GM19438 (cell line): ENCODE results near the gene RAB6A.

ENCODE experiments used
- ATAC-seq: cut with Tn5 transposase; IDR thresholded peaks from one replicate; pipeline ENCODE4 v1.9.1; 2021; ENCODE audit warnings: low read depth; ENCODE audit not compliant: unreplicated experiment

Gene RAB6A

DNA sequence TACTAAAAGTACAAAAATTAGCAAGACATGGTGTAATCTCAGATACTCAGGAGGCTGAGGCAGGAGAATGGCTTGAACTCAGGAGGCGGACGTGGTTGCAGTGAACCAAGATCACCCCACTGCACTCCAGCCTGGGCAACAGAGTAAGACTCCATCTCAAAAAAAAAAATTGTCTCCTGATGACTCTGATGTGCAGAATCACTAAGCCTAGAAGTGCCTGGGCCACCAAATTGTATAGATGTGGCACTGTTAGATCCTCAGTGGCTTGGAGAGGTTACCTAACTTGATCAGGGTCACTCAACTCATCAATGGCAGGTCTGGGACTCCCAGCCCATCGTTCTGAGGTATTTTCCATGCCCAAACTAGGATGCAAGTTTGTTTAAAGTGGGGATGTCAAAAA lies 103.9 kb downstream of the RAB6A start:
- ATAC-seq, result no peak

DNA sequence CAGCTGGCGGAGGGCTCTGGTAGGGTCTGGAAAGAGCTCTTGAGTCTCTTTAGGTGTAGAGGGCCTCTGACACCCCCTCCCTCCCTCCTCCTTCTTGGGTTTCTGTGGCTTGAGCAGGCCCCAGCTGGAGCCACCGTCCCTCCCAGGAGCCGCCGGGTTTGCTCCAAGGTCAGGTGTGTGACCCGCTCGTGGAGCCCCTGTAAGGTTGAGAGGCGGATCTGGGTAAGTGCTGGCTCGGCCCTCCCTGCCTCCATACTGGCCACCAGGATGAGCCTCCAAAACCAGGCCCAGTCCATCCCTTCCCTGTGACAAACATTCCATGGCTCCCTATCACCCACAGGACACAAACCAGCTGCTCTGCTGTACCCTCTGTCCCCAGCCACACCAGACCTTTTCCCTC lies 105.2 kb downstream of the RAB6A start:
- no peak for ATAC-seq

DNA sequence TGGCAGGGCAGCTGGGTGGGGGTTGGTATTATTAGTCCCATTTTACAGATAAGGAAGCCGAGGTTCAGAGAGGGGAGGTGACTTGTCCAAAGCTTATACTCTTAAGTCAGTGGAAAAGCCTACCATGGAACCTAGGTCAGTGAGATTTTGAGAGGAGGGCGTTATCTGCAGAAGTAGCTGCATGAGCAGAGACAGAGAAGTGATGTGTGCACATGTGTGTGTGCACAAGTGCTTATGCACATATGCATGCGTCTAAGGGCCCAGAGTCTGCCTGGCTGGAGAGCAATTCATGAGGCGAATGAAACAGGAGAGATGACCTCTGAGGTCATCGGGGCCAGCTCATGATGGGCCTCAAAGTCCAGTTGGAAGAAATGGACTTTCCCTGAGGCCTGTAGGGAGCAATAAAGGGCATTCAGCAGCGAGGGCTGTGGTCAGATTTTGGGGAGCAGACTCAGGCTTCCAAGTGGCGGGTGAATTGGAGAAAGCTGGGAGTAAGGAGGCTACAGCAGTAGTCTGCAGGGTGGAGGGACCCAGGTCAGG lies 106.3 kb downstream of the RAB6A start:
- ATAC-seq, result no peak

DNA sequence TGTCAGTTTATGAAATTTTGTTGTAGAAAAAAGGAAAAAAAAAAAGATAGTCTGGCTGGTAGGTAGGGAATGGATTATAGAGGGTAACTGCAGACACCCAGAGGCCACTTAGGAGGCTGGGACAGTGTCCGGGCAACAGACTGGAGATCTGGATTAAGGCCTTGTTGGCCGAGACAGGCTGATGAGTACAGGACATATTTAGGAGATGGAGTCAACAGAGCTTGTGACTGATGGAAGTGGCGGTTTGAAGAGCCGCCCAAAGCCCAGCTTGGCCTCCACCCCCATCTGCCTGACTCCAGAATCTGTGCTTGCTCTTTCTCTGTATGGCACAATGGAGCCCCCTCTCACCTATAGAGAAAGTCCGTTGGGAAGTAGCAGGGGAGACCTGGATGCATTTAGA lies 106.9 kb downstream of the RAB6A start:
- ATAC-seq, result no peak

DNA sequence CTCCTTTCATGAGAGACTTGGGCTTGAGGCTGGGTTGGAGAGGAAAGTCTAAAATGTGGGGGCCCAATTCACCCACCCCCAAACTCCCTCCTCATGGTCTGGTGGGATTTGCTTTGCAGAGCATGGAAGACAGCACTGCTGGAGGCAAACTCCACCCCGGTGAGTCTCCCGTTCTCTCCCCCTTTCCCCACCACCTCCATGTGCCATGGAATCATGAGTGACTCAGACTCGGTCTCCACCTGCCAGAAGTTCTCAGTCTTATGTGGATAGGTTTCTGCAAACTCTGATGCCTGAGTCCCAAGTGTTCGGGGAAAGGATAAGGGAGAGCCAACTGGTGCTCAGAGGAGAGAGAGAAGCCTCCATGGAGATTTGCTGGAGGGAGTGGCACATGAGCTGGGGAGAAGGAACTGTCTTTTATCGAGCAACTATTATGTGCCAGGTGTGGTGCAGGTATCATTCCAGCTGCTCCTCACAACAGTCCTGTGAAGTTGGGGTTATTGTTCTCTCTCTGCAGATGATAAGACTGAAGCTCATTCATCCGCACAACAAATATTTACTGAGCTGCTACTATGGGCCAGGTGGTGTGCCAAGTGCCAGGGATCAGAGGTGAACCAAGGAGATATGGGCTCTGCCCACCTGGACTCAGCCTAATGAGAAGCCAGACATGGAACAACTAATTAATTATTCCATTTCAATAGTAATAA lies 107.9 kb downstream of the RAB6A start:
- no peak for ATAC-seq

DNA sequence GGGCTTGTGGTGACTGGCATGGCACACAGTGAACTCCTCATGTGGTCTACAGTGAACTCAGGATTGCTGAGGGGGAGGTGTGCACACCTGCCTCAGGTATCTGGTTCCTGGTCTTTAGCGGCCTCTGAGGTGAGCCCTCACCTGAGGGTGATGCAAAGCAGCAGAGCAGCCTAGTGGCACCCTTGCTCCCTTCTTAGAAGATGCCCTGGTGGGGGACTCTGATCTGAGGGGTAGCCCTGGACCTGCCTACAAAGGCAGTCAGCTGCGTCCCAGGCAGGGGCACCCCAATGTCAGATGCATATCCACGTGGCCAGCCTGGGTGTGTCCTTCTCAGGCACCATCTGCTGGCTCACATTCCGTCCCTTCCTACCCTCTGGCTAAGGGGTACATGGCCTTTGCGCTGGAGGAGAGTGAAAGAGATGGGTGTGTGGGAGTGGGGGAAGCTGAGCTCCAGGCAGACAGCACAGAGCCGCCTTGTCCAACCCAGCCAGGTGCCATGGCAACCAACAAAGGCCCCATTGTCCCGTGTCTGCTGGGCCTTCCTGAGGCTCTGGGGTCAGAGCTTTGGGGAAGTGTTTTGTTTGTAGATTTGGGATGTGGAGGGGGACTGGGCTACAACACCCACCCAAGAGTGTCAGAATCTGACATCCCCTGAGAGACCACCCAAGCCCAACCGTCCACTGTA lies 108.7 kb downstream of the RAB6A start:
- ATAC-seq, result no peak

DNA sequence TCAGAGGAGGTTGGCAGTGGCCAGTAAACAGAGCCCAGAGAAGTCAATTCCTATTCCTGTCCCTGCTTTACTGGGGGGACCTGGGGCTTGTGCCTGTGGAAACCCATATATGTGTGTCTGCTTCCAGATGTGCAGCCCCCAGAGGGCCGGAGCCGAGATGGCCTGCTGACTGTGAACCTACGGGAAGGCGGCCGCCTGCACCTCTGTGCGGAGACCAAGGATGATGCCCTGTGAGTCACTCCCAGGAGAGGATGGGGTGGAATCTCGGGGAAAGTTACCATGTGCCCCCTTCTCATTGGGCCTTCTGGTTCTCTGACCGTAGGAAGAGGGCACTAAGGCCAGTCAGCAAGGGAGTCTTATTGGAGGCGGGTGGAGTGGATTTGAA lies 109.2 kb downstream of the RAB6A start:
- ATAC-seq, result no peak

DNA sequence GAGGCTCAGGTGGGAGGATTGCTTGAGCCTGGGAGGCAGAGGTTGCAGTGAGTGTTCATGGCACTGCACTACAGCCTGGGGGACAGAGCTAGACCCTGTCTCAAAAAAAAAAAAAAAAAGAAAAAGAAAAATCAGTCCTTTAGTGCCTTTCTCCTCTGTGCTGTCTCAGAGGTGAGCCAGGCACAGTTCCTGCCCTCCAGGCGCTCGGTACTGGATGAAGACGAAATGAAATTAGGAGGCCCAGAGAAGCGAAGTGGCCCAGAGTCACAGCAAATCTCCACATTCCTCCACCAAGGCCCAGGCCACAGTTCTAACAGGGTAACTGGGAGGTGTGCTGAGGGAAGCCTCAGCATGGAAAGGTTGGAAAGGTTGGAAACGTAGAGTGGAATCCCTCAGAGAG lies 109.6 kb downstream of the RAB6A start:
- ATAC-seq, result no peak

DNA sequence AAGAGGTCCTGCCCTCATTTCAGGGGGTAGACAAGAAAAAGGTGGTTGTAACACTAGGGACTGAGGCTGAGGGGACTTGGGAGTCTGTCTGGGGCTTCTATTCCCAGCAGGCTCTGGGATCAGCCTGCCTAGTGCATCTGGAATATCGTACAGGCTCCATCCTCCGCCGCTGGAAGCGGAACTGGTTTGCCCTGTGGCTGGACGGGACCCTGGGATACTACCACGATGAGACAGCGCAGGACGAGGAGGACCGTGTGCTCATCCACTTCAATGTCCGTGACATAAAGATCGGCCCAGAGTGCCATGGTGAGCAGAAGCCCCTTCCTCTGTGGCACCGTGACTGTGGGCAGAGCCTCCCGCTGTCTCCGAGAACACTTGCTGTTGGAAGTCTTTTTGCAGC lies 110.5 kb downstream of the RAB6A start:
- no peak for ATAC-seq

DNA sequence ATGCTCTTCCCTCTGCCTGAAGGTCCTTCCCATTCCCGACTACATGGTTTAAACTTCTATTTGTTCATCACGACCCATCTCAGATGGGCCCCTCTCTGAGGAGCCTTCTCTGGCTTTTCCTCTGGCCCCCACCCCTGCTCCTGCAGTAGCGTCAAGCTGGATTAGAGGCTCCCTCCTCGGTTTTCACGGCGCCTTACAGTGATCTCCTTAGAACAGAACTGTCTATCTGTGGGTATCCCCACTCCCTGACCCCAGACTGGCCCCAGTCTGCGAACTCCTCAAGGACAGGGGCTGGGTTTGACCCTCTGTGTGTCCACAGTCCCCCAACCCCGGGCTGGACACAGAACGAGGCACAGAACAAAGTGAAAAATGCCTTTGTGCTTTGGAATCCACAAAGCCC lies 111.7 kb downstream of the RAB6A start:
- no peak for ATAC-seq

DNA sequence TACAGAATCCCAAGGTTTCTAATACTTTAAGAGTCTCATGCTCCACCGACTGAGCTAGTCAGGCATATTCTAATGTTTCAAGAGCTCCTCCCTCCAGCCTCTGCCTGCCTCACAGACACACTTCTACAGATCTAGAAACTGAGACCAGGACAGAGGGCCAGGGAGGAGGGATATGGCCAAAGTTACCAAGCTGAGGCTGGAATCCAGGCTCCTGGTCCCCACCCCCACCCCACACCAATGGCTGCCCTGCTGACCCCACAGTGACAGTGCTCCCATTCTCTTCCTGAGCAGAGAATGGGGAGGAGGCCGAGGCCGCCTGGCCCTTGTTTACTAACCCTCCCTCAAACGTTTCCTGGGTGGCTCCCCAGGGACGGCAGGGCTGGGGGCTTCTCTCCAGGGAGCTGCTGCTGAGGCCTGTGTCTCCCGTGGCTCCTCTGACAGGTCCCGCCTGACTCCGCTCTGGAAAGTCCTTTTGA lies 112.3 kb downstream of the RAB6A start:
- no peak for ATAC-seq

DNA sequence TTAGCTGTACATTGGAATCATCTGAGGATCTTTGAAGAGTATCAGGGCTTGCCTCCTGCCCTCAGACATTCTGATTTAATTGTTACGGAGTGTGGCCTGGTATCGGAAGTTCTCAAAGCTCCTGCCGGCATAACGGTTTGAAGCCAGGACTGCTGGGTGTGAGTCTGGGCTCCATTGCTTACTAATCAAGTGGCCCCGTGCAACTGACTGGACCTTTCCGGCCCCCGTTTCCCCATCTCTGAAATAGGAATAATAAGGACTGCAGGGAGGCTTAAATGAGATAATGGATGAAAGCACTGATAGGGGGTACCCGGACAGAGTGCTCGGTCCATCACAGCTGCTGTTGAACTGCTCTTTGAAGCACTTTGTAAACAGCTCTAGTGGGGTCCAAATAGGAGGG lies 112.8 kb downstream of the RAB6A start:
- no peak for ATAC-seq

DNA sequence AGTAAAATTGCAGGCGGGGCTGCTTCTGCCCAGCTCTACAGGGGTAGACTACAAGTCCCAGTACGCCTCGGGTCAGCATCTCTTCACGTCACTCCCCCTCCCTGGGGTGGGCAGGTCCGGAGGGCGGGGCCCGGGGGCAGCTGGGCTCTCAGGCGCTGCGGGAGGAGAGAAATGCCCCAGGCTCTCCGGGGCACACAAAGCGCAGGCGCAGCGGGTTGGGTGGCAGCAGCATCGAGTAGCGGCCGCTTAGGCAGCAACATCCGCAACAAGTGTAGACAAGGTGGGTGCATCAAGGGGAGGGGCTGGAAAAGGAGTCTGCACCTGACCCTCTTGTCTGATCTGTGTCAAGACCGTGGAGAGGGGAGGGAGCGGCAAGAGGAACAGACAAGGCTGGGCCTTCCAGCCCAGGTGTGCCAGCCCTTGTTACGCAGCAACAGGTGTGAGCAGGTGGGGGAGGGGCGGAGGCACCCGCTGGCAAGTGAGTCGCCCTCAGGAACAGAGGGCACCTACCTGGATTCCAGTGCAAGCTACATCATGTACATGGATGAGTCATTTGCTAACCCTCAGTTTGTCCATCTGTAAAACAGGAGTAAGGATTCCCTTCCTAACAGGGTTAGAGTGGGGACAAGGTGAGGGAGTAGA lies 113.3 kb downstream of the RAB6A start:
- ATAC-seq, result peak; percentile 75

DNA sequence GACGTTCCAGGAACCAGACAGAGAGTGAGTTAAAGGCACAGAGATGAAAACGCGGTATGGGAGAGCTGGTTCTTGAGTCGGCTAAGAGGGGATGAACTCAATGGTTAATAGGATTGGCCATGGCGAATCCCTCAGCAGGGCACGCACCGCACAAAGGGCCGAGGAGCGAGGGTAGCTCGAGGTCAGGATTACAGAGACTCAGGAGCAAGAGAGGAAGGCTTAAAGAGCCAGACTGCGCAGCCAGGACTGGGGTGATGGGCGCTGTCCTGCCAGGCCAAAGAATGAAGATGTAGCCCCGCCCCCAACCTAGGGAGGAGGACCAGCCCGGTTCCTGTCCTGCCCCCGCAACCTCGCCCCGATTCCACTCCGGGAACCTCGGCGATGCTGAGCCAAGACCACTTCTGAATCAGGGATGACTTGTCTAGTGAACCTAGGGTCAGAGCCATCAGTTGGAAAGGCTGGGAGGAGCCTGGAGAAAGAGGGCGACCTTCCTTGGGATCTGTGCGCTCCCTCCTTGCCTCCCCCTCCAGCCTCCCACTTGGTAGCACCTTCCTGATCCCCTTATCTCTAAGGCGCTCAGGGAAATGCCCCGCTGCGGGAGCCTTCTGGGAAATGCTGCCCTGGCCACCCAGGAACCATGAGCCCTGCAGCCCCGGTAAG lies 114.8 kb downstream of the RAB6A start, which contains the start of gene PLEKHB1:
PLEKHB1 (plus strand) TSS at position 610 of the 660 bp plus-strand sequence; CDS start at position 638, 28 bp downstream.
- ATAC-seq, result no peak

DNA sequence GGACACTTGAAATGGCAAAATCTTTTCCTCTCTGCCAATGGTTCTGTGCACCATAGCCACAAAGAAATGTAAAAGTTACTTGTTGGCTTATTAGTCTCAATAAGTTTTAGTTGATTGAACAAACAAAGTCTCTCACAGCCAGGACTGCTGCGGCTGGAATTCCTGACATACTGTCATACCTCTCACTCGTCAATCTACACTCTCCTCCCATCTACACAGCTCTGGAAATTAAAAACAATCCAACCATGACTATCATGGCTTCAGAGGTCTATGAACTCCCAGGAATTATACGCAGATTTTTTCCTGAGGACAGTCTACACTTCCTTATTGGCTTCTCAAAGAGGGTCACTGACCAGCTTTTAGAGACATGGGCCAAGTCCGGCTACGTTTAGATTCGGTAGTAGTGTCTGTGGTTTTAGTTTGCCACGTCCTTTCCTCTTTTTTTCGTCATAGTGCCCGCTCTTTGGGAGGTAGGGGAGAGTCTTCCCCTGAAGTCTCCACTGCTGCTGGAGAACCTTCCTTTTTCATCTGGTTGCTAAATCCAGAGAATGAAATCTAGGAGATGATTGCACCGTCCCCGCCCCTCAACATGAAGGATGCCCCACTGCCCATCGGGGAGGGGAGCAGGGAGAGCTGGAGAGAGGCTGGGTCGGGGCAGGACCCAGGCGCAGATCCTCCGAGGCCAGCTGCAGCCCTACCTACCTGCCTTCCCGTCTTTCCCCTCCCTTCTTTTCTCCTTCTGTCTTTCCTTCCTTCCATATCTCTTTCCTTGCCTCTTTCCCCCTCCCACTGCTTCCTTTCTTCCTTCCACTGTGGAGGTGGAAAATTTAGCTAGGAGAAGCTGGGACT lies 115.5 kb downstream of the RAB6A start:
- ATAC-seq, result no peak

DNA sequence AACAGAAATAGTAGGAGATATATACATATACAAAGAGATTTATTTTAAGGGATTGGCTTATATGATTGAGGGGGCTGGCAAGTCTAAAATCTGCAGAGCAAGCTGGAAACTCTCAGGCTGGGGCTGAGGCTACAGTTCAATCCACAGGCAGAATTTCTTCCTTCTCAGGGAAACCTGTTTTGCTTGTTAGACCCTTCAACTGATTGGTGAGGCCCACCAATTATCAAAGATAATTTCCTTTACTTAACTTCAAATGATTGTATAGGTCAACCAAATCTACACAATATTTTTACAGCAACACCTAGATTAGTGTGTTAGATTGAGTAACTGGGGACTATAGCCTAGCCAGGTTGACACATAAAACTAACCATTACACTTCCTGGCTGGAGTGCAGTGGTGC lies 119.2 kb downstream of the RAB6A start:
- ATAC-seq, result no peak

DNA sequence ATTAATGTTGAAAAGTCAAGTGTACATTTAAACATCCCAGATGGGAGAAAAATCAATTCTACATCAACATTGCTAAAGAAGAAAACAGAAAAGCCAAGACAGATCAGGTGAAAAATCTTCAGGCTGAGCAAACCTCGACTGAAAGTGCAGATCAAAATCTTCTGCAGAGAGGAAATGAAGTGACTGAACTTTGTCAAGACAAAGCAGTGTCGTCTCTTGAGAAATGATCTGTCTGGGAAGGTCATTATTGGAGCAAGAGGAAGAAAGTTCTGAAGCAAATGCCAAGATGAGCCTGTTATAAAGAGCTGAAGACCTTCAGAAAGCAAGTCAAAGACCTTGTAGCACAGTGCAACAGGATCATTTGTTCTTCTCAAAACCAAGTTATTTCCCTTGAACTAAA lies 120.3 kb downstream of the RAB6A start:
- no peak for ATAC-seq

DNA sequence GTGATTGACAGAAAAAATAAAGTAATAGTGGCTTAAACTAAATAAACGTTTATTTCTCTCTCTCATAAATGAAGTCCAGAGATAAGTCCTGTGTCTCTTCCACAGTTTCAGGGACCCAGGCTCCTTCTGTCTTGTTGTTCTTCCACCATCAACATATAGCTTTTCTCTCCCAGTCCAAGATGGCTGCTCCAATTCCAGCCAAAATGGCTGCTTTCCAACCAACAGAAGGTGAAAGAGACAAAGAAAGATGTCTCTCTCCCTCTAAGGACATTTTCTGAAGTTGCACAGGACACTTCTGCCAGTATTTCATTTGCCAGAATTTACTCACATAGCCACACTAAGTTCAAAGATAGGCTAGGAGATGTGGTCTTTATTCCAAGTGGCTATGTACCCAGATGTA lies 123.9 kb downstream of the RAB6A start:
- ATAC-seq, result no peak

DNA sequence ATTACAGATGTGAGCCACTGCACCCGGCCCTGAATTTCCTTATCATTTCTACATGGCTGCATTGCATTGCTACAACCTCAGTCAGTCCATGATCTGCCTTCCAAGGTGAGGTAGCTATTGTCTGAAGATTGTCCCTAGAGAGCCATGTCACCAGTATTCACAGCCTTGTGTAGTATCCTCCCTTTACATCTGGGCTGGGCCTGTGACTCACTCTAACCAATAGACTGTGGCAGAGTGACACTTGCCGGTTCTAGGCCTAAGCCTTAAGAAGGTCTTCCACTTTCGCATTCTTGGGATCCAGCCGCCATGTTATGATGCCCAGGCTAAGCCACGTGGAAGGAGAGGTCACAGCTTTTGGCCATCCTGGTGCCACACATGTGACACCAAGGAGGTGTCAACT lies 124.6 kb downstream of the RAB6A start:
- ATAC-seq, result no peak

DNA sequence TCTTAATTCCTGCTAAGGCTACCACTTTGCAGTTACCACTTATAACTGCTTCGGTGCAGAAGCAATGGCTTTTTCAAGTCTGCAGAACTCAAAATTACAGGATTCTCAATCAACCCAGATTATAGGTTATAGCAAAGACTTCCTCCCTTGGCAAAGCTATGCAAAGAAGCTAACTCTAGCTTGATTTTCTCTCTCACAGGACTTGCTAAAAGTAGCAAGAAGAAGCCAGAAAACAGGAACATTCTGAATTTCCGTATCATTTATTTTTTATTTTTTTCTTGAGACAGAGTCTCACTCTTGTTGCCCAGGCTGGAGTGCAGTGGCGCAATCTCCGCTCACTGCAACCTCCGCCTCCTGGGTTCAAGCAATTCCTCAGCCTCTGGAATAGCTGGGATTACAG lies 125.2 kb downstream of the RAB6A start:
- no peak for ATAC-seq
